DND-41 (cell line): ENCODE measurements around the gene TRIM31.

Source experiments
- EZH2 ChIP-seq: IDR thresholded peaks from 3 replicates; pipeline ENCODE4 v1.6.1; 2012; ENCODE audit warnings: borderline replicate concordance, low read depth, mild to moderate bottlenecking, moderate library complexity, low read length, inconsistent platforms; ENCODE audit not compliant: severe bottlenecking
- TF ChIP-seq, protein P1 (sequence below): IDR thresholded peaks from 2 replicates; pipeline ENCODE4 v1.5.1; 2012; ENCODE audit warnings: borderline replicate concordance, low read length, moderate library complexity, mild to moderate bottlenecking; ENCODE audit not compliant: poor library complexity, severe bottlenecking; ENCODE audit errors: extremely low read depth

- TF ChIP-seq, protein P1, sequence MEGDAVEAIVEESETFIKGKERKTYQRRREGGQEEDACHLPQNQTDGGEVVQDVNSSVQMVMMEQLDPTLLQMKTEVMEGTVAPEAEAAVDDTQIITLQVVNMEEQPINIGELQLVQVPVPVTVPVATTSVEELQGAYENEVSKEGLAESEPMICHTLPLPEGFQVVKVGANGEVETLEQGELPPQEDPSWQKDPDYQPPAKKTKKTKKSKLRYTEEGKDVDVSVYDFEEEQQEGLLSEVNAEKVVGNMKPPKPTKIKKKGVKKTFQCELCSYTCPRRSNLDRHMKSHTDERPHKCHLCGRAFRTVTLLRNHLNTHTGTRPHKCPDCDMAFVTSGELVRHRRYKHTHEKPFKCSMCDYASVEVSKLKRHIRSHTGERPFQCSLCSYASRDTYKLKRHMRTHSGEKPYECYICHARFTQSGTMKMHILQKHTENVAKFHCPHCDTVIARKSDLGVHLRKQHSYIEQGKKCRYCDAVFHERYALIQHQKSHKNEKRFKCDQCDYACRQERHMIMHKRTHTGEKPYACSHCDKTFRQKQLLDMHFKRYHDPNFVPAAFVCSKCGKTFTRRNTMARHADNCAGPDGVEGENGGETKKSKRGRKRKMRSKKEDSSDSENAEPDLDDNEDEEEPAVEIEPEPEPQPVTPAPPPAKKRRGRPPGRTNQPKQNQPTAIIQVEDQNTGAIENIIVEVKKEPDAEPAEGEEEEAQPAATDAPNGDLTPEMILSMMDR, result no peak
- no peak for TF ChIP-seq EZH2
Observed at GRCh38 chr6:30097902-30098768, 14.8 kb downstream of the TRIM31 start.
